Cardiac muscle cell (in vitro differentiated cells and primary cell): ENCODE results near the gene PLEKHA6. TPM values are rescaled to one million over a fixed set of nuclear protein-coding genes. Genes with fewer than 3 reads are reported as not detected.
A peak's percentile ranks its signal among the peaks of the same experiment; 100 is the strongest.

ENCODE experiments used
- DNase-seq, 2 donors: peaks; one replicate each; pipeline versions ENCODE4 v3.0.0 to v3.0.0-alpha.2; 2010 to 2017; ENCODE audit warnings: low read depth in 1 of 2, low spot score in 1 of 2
- H3K27ac ChIP-seq: fragments of 200-600 bp; sonication (generic); 2 replicates; pipeline ENCODE4 v1.5.1; 2016
- H3K27me3 ChIP-seq: fragments of 200-600 bp; sonication (generic); 2 replicates; pipeline ENCODE4 v1.6.0; 2016; ENCODE audit warnings: control low read depth
- H3K36me3 ChIP-seq: fragments of 200-600 bp; sonication (generic); 2 replicates; pipeline ENCODE4 v1.5.1; 2016; ENCODE audit warnings: control low read depth
- H3K4me1 ChIP-seq: fragments of 200-600 bp; sonication (generic); 2 replicates; pipeline ENCODE4 v1.8.1; 2017; ENCODE audit warnings: low read depth, mild to moderate bottlenecking, mixed run types
- H3K4me3 ChIP-seq: fragments of 200-600 bp; sonication (generic); 2 replicates; pipeline ENCODE4 v1.5.1; 2016; ENCODE audit warnings: mild to moderate bottlenecking
- H3K9me3 ChIP-seq: fragments of 200-600 bp; sonication (generic); 2 replicates; pipeline ENCODE4 v1.5.1; 2017; ENCODE audit warnings: low read depth, mild to moderate bottlenecking, control low read depth
- CTCF ChIP-seq: IDR thresholded peaks from 2 replicates; pipeline ENCODE4 v1.5.1; 2012; ENCODE audit warnings: low read depth, mild to moderate bottlenecking, low read length
- polyA plus RNA-seq: library from polyadenylated mRNA; unstranded; fragments of >200 nt; fragmentation: Nextera tagmentation; extraction: Ambion mirVana; gene quantifications from 2 replicates; pipeline ENCODE4 v1.2.1, GENCODE V29; 2016
- total RNA-seq: library from RNA; depleted of rRNA; stranded (reverse); fragments of >200 nt; gene quantifications from 2 replicates; pipeline ENCODE4 v1.2.3, GENCODE V29; 2016

The PLEKHA6 gene
- total and polyA plus RNA-seq, 2 experiments from 2014 or later: 41.6 to 44.1 TPM

- peaks cover 11% of the 10 kb centered on the region for H3K36me3 ChIP-seq
- H3K27ac ChIP-seq: no peak overlapping the region
- TF ChIP-seq CTCF: no peak
- H3K4me1 ChIP-seq: no peaks in the 10 kb centered on the region
- no peaks in the 10 kb centered on the region for H3K9me3 ChIP-seq
- peaks cover 9% of the 10 kb centered on the region for H3K27me3 ChIP-seq
- DNase-seq: no peak
- no peak overlapping the region for H3K4me3 ChIP-seq
These were observed 142.1 kb downstream of the PLEKHA6 start for GRCh38 chr1:204217648-204218000.

- DNase-seq: no peak
- no peak for TF ChIP-seq CTCF
- peaks cover 6% of the 10 kb centered on the region for H3K36me3 ChIP-seq
- H3K27me3 ChIP-seq: peaks cover 9% of the 10 kb centered on the region
- no peaks in the 10 kb centered on the region for H3K4me1 ChIP-seq
- H3K9me3 ChIP-seq: no peaks in the 10 kb centered on the region
- H3K4me3 ChIP-seq: no peak overlapping the region
- H3K27ac ChIP-seq: no peak overlapping the region
These were observed 142.7 kb downstream of the PLEKHA6 start for GRCh38 chr1:204216880-204217647.

GRCh38 chr1:204216236-204216635 lies 143.5 kb downstream of the PLEKHA6 start:
- Histone ChIP-seq H3K4me3 (no peak overlapping the region), H3K9me3 (no peaks in the 10 kb centered on the region), H3K36me3 (peaks cover 4% of the 10 kb centered on the region), H3K4me1 (no peaks in the 10 kb centered on the region), H3K27ac (no peak overlapping the region), H3K27me3 (peaks cover 9% of the 10 kb centered on the region)
- TF ChIP-seq CTCF: no peak
- DNase-seq: no peak

GRCh38 chr1:204213668-204214662 lies 145.8 kb downstream of the PLEKHA6 start, which contains the start of gene GOLT1A:
GOLT1A (minus strand) TSS chr1:204213988; CDS start chr1:204213906, 82 bp downstream.
- H3K4me3 ChIP-seq: peak within 1 kb of the TSS; percentile 11
- no peak within 1 kb of the TSS for H3K27ac ChIP-seq
- peak; percentile 63 to 87 for DNase-seq
- no peaks in the 10 kb centered on the region for H3K36me3 ChIP-seq
- peaks cover 9% of the 10 kb centered on the region for H3K27me3 ChIP-seq
- TF ChIP-seq CTCF: peak; percentile 89
- no peaks in the 10 kb centered on the region for H3K9me3 ChIP-seq
- H3K4me1 ChIP-seq: no peaks in the 10 kb centered on the region

GRCh38 chr1:204212715-204213114 lies 147.0 kb downstream of the PLEKHA6 start:
- no peak for TF ChIP-seq CTCF
- Histone ChIP-seq H3K27me3 (peaks cover 9% of the 10 kb centered on the region), H3K4me1 (no peaks in the 10 kb centered on the region), H3K27ac (no peak overlapping the region), H3K9me3 (no peaks in the 10 kb centered on the region), H3K4me3 (no peak overlapping the region), H3K36me3 (no peaks in the 10 kb centered on the region)
- DNase-seq: no peak
